Epithelial cell of esophagus (primary cell): Measurements from ENCODE around the gene FCAR.

ENCODE experiments used
- DNase-seq: peaks from one replicate; pipeline ENCODE4 v3.0.0; 2010; ENCODE audit warnings: low read depth
- H3K4me3 ChIP-seq: 2 replicates; pipeline ENCODE4 v1.5.1; 2011; ENCODE audit warnings: mild to moderate bottlenecking, low read length, control low read depth
- CTCF ChIP-seq: IDR thresholded peaks from 2 replicates; pipeline ENCODE4 v1.5.1; 2011; ENCODE audit warnings: low read depth, mild to moderate bottlenecking, low read length, control low read depth, inconsistent platforms; ENCODE audit not compliant: insufficient read depth; ENCODE audit errors: missing control alignments

Gene FCAR

GRCh38 chr19:54871696-54872095, 2.3 kb upstream of the FCAR start:
- no peak for TF ChIP-seq CTCF
- DNase-seq, result no peak
- no peak overlapping the region for H3K4me3 ChIP-seq

DNA sequence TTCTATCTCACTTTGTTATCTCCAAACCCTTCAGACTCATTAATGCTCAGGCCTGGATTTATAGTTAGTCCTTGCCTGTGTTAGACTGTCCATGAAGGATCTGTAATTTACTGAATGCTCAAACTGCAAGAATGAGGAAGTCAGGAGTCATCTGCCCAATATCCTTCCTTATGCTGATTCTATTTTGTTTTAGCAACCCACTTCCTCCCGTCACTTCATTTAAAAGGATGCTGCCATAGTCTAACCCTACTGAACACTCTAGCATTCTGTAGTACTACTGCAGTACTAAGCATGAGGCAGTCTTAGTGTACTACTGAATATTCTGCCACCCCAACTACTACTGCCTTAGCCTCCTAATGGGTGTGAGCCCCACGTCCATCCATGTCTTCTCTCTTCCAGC, 1.5 kb downstream of the FCAR start:
- TF ChIP-seq CTCF, result no peak
- H3K4me3 ChIP-seq, result no peak overlapping the region
- no peak for DNase-seq

GRCh38 chr19:54877471-54877870, 3.4 kb downstream of the FCAR start:
- no peak overlapping the region for H3K4me3 ChIP-seq
- no peak for TF ChIP-seq CTCF
- no peak for DNase-seq

- H3K4me3 ChIP-seq, result no peak overlapping the region
- no peak for TF ChIP-seq CTCF
- no peak for DNase-seq
These were observed 7.8 kb downstream of the FCAR start for GRCh38 chr19:54881884-54882283.

DNA sequence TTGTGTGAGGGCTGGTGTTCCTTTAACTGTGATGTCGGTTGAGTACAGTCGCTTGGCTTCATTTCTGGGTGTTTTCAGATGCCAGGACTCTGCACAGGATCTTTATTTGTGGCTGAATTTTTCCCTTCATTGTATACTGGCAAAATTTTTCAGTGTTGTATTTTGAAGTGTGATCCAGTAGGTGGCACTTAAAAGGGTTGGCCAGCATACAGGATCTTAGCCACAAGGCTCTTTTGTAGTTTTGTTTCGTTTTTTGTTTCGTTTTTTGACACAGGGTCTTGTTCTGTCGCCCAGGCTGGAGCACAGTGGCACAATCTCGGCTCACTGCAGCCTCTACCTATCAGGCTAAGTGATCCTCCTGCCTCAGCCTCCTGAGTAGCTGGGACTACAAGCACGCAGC, 8.7 kb downstream of the FCAR start:
- DNase-seq, result no peak
- TF ChIP-seq CTCF, result no peak
- no peak overlapping the region for H3K4me3 ChIP-seq

DNA sequence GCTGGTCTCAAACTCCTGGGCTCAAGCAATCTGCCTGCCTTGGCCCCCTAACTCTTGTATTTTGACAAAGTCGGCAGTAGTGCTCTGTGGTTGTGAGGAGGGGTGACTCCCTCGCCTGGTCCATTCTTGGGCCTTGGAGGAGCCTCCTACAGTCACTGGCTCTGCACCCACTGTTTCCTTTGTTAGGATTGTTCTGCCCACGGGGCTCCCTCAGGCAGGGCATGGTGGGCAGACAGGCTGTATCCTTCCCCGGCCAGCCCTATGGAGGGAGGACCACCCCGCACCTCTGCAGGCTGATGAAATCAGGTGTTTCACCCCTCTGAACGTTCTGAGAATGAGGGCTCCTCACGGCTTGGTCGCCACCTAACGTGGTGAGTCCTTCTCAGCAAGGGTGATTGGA, 9.2 kb downstream of the FCAR start:
- no peak overlapping the region for H3K4me3 ChIP-seq
- DNase-seq, result no peak
- no peak for TF ChIP-seq CTCF

DNA sequence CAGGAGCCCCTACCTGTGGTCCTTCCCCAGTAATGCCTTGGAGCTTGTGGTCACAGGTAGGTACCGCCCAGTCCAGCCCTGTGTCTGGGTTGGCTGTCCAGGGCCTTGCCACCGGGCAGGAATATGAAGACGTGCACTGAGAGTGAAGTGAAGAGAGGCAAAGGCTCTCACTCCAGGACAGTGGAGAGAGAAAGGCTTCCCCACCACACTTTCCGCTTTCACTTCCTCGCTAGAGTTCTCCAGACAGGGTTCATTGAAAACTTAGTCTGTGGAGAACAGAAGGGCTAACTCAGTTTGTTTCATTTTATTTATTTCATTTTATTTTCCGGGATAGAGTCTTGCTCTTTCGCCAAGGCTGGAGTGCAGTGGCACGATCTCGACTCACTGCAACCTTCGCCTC, 14.2 kb downstream of the FCAR start:
- DNase-seq, result no peak
- TF ChIP-seq CTCF, result no peak
- no peak overlapping the region for H3K4me3 ChIP-seq
